ENCODE results near the gene TTLL10. TPM values are rescaled to one million over a fixed set of nuclear protein-coding genes. Genes with fewer than 3 reads are reported as not detected.

Gene TTLL10
- total and polyA plus RNA-seq, 2 experiments from 2014 or later: not detected

DNA sequence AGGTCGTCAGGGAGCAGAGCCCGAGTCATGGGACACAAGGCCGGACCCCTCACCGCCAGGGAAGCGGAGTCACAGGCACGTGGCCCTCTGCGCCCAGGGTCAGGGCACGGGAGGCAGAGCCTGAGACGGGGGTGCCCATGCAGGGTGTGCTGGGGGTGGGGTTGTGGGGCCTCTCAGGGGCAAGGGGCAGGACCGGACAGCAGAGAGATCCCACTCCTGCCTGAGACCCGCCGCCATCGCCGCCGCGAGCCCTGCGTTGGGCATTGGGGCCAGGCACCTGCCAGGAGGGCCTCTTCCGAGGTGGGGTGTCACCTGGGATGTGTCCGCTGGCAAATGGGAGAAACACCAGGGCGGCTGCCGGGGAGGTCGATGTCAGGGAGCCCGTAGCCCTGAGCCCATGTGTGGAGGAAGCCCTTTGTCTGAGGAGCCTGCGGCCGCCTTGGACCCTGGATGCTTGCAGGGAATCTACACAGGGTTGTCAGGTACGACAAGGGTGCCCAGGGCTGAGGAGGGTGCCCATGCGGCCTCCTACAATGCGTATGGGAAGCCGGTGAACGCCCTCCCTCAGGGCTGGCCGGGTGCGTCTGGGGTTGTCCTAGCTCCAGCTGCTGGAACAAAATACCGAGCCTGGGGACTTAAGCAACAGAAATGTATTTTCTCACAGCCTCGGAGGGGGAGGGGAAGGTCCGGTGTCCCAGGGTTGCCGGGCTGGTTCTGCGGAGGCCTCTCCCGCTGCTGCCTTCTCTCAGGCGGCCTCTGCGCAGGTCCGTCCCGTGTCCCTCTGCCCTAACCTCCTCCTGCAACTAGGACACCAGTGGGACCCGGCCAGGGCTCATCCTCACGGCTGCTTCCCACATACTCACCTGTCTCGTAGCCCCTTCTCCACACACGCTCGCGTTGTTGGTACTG is 41.4 kb upstream of the TTLL10 start:
- 68 to 72% methylated on average over 36 to 48 of the region's 48 CpGs for WGBS, 2 experiments (ENCODE audit: low coverage in 1 of 2, low lambda C conversion rate in 2 of 2, missing lambda C conversion rate in 2 of 2)
- no peak for TF ChIP-seq EZH2 (IDR thresholded peaks at IDR 0.05; ENCODE audit: insufficient read depth, poor library complexity, severe bottlenecking)
- TF ChIP-seq EZH2phosphoT487 (IDR thresholded peaks at IDR 0.05; ENCODE audit: insufficient read depth, low read depth): no peak
- H3K36me3 ChIP-seq (ENCODE audit: low read depth): no peaks in the 10 kb centered on the region
- no peak overlapping the region for H3K4me3 ChIP-seq
- H2AFZ ChIP-seq: no peak overlapping the region
- in situ Hi-C loops (cut with MboI): no loop called here
- no peaks in the 10 kb centered on the region for H3K27me3 ChIP-seq (replicated peaks; ENCODE audit: insufficient read depth)
- H3K4me2 ChIP-seq (ENCODE audit: unreplicated experiment): no peak overlapping the region
- no peaks in the 10 kb centered on the region for H3F3A ChIP-seq (ENCODE audit: insufficient read depth)
- H3K9me3 ChIP-seq (ENCODE audit: low read depth): no peaks in the 10 kb centered on the region
- H3K4me1 ChIP-seq (ENCODE audit: insufficient read depth): no peaks in the 10 kb centered on the region
- H3K9ac ChIP-seq: no peak overlapping the region
- no peak for DNase-seq
- no peak overlapping the region for H3K27ac ChIP-seq
- H3K9me2 ChIP-seq (ENCODE audit: insufficient read depth): no peaks in the 10 kb centered on the region
- H3K79me2 ChIP-seq (ENCODE audit: insufficient read depth): no peaks in the 10 kb centered on the region
- H4K20me1 ChIP-seq (ENCODE audit: insufficient read depth): no peaks in the 10 kb centered on the region

DNA sequence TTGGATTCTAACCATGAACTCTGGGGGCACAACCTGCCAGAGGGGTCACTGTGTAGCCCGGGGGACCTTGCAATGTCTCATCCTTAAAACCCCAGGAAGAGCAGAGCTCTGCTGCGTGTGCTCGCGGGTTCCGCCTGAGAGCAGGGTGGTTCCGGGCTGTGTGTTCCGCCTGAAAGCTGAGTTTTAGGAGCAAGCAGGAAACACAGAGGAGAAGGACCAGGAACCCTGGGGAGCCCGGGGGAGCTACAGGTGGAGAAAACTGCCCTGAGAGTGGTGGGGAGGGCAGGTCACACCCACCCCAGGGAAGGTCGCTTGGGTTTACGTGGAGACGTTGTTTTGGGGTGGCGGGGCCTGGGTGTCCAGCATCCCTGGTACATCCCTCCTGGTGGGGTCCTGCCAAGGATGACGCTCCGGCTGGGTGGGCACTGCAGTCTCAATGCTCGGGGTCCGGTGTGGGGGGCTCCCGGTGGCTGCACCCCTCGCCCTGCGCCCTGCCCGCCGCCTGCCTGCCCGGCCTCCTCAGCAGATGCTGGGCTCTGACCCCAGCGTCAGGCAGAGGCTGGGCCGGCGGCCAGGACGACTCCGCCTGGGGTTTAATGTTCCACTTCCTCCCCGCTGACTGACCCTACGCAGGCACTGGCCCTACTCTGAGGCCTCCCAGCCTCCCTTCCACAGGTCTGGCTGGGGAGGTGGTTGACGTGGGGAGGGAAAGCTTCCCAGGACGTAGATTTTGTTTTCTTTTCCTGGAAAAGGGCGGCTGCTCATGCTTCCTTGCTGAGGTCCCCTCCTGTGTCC is 40.5 kb upstream of the TTLL10 start:
- Histone ChIP-seq H3K9me3 (ENCODE audit: low read depth) (no peaks in the 10 kb centered on the region), H3K4me3 (no peak overlapping the region), H3K36me3 (ENCODE audit: low read depth) (no peaks in the 10 kb centered on the region), H3K27me3 (replicated peaks; ENCODE audit: insufficient read depth) (no peaks in the 10 kb centered on the region), H2AFZ (no peak overlapping the region), H3F3A (ENCODE audit: insufficient read depth) (no peaks in the 10 kb centered on the region), H3K79me2 (ENCODE audit: insufficient read depth) (no peaks in the 10 kb centered on the region), H4K20me1 (ENCODE audit: insufficient read depth) (no peaks in the 10 kb centered on the region), H3K4me1 (ENCODE audit: insufficient read depth) (no peaks in the 10 kb centered on the region), H3K9ac (no peak overlapping the region), H3K4me2 (ENCODE audit: unreplicated experiment) (no peak overlapping the region), H3K9me2 (ENCODE audit: insufficient read depth) (no peaks in the 10 kb centered on the region), H3K27ac (no peak overlapping the region)
- in situ Hi-C loops (cut with MboI): no loop called here
- TF ChIP-seq EZH2 (IDR thresholded peaks at IDR 0.05; ENCODE audit: insufficient read depth, poor library complexity, severe bottlenecking): no peak
- TF ChIP-seq EZH2phosphoT487 (IDR thresholded peaks at IDR 0.05; ENCODE audit: insufficient read depth, low read depth): no peak
- 58 to 68% methylated on average over 27 to 28 of the region's 32 CpGs for WGBS, 2 experiments (ENCODE audit: low coverage in 1 of 2, low lambda C conversion rate in 2 of 2, missing lambda C conversion rate in 2 of 2)
- no peak for DNase-seq

DNA sequence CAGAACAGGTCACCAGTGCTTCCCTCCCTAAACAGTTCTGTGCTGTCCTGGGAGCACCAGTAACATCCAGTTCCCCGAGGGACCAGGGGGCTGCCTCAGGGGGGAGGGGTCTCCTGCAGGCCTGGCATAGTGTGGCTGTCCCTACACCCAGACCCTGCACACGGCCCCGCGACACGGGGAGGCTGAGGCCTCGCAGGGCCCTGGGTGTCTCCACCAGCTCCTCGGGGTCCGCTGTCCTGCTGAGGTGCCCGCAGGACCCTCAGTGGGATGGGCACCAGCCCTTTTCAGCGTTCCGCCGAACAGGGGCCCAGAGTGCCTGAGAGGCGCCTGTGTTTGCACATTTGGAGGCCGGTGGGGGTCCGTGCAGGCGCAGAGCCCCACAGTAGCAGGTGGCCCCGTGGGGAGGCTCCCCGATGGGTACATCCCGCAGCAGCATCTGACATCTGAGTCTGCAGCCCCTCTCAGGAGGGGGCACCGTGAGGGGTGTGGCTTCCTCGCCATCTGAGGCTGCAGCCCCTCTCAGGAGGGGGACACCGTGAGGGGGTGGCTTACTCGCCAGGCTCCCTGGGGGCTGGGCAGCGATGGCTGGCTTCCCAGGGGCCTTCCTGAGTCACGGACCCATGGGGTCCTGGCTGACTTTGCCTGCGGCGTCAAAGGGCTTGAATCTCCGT is 39.2 kb upstream of the TTLL10 start:
- Histone ChIP-seq H3K4me2 (ENCODE audit: unreplicated experiment) (no peak overlapping the region), H4K20me1 (ENCODE audit: insufficient read depth) (no peaks in the 10 kb centered on the region), H3K9me3 (ENCODE audit: low read depth) (no peaks in the 10 kb centered on the region), H3K27me3 (replicated peaks; ENCODE audit: insufficient read depth) (no peaks in the 10 kb centered on the region), H3F3A (ENCODE audit: insufficient read depth) (no peaks in the 10 kb centered on the region), H3K36me3 (ENCODE audit: low read depth) (no peaks in the 10 kb centered on the region), H3K4me3 (no peak overlapping the region), H3K27ac (no peak overlapping the region), H2AFZ (no peak overlapping the region), H3K9ac (no peak overlapping the region), H3K79me2 (ENCODE audit: insufficient read depth) (no peaks in the 10 kb centered on the region), H3K4me1 (ENCODE audit: insufficient read depth) (no peaks in the 10 kb centered on the region), H3K9me2 (ENCODE audit: insufficient read depth) (no peaks in the 10 kb centered on the region)
- TF ChIP-seq EZH2 (IDR thresholded peaks at IDR 0.05; ENCODE audit: insufficient read depth, poor library complexity, severe bottlenecking) (no peak), EZH2phosphoT487 (IDR thresholded peaks at IDR 0.05; ENCODE audit: insufficient read depth, low read depth) (no peak)
- WGBS, 2 experiments (ENCODE audit: low coverage in 1 of 2, low lambda C conversion rate in 2 of 2, missing lambda C conversion rate in 2 of 2): 69 to 76% methylated on average over 23 to 24 of the region's 28 CpGs
- in situ Hi-C loops (cut with MboI): no loop called here
- DNase-seq: no peak

Data from GM23248 (cell line).